Liver (tissue), 9 donors: Measurements from ENCODE around the gene ZNF79. TPM values are rescaled to one million over a fixed set of nuclear protein-coding genes. Genes with fewer than 3 reads are reported as not detected.
A peak's percentile ranks its signal among the peaks of the same experiment; 100 is the strongest.

Experiments
- DNase-seq: peaks from one replicate; pipeline ENCODE4 v3.0.0-alpha.2; 2017; ENCODE audit warnings: low spot score
- H3K27ac ChIP-seq, 2 donors: one replicate each; pipeline ENCODE4 v1.7.0; 2013; ENCODE audit warnings: inconsistent platforms in 2 of 2, low read length in 2 of 2, control low read depth in 1 of 2, low read depth in 1 of 2, mild to moderate bottlenecking in 1 of 2
- H3K27me3 ChIP-seq, 4 donors: one replicate each; pipeline versions ENCODE4 v1.6.1 to v1.7.0; 2013; ENCODE audit warnings: low read length in 3 of 4, inconsistent platforms in 1 of 4, mild to moderate bottlenecking in 1 of 4, moderate library complexity in 1 of 4; ENCODE audit not compliant: control insufficient read depth in 4 of 4, insufficient read depth in 4 of 4
- H3K36me3 ChIP-seq, 4 donors: one replicate each; pipeline versions ENCODE4 v1.6.1 to v1.7.0; 2013; ENCODE audit warnings: low read length in 3 of 4, mild to moderate bottlenecking in 3 of 4, low read depth in 1 of 4, moderate library complexity in 1 of 4; ENCODE audit not compliant: control insufficient read depth in 4 of 4, insufficient read depth in 3 of 4
- H3K4me1 ChIP-seq, 4 donors: one replicate each; pipeline versions ENCODE4 v1.6.1 to v1.7.0; 2013; ENCODE audit warnings: low read length in 3 of 4, mild to moderate bottlenecking in 3 of 4, moderate library complexity in 1 of 4; ENCODE audit not compliant: control insufficient read depth in 4 of 4, insufficient read depth in 4 of 4
- H3K4me3 ChIP-seq, 3 donors: one replicate each; pipeline versions ENCODE4 v1.6.1 to v1.7.0; 2013; ENCODE audit warnings: low read length in 3 of 3, control low read depth in 1 of 3, low read depth in 1 of 3, mild to moderate bottlenecking in 1 of 3
- H3K9ac ChIP-seq, 2 donors: one replicate each; pipeline ENCODE4 v1.7.0; 2013; ENCODE audit warnings: low read length in 2 of 2, mild to moderate bottlenecking in 2 of 2, moderate library complexity in 2 of 2, control low read depth in 1 of 2, low read depth in 1 of 2
- H3K9me3 ChIP-seq, 4 donors: one replicate each; pipeline versions ENCODE4 v1.6.1 to v1.7.0; 2013; ENCODE audit warnings: low read length in 3 of 4; ENCODE audit not compliant: control insufficient read depth in 4 of 4
- EGR1 ChIP-seq, 2 donors: IDR thresholded peaks; 2 replicates each; pipeline ENCODE4 v1.6.1; 2016 to 2018; ENCODE audit warnings: antibody characterized with exemption in 2 of 2, low read depth in 2 of 2
- FOXA1 ChIP-seq: IDR thresholded peaks from 2 replicates; pipeline ENCODE4 v1.6.1; 2016; ENCODE audit warnings: antibody characterized with exemption
- FOXA2 ChIP-seq: IDR thresholded peaks from 2 replicates; pipeline ENCODE4 v1.6.1; 2016; ENCODE audit warnings: antibody characterized with exemption
- GABPA ChIP-seq, 2 donors: IDR thresholded peaks in 1 of 2; conservative IDR thresholded peaks in 1 of 2; 2 replicates each; pipeline ENCODE4 v1.6.1; 2016; ENCODE audit warnings: antibody characterized with exemption in 2 of 2, mild to moderate bottlenecking in 1 of 2, moderate library complexity in 1 of 2
- HNF4A ChIP-seq, 2 donors: conservative IDR thresholded peaks; 2 replicates each; pipeline ENCODE4 v1.6.1; 2016; ENCODE audit warnings: antibody characterized with exemption in 2 of 2, mild to moderate bottlenecking in 2 of 2
- HNF4G ChIP-seq: IDR thresholded peaks from 2 replicates; pipeline ENCODE4 v1.6.1; 2016; ENCODE audit warnings: antibody characterized with exemption
- JUND ChIP-seq, 2 donors: IDR thresholded peaks; 2 replicates each; pipeline ENCODE4 v1.6.1; 2016; ENCODE audit warnings: antibody characterized with exemption in 2 of 2
- NR2F2 ChIP-seq: IDR thresholded peaks from 2 replicates; pipeline ENCODE4 v1.6.1; 2016; ENCODE audit warnings: antibody characterized with exemption
- RAD21 ChIP-seq, 2 donors: IDR thresholded peaks; 2 replicates each; pipeline ENCODE4 v1.6.1; 2016; ENCODE audit warnings: antibody characterized with exemption in 2 of 2, mild to moderate bottlenecking in 2 of 2
- RXRA ChIP-seq, 2 donors: IDR thresholded peaks; 2 replicates each; pipeline ENCODE4 v1.6.1; 2017 to 2018; ENCODE audit warnings: antibody characterized with exemption in 2 of 2, mild to moderate bottlenecking in 1 of 2
- SP1 ChIP-seq: IDR thresholded peaks from 2 replicates; pipeline ENCODE4 v1.6.1; 2018; ENCODE audit warnings: antibody characterized with exemption, mild to moderate bottlenecking
- TAF1 ChIP-seq: conservative IDR thresholded peaks from 2 replicates; pipeline ENCODE4 v1.6.1; 2016; ENCODE audit warnings: antibody characterized with exemption, mild to moderate bottlenecking
- YY1 ChIP-seq: IDR thresholded peaks from 2 replicates; pipeline ENCODE4 v1.6.1; 2016; ENCODE audit warnings: antibody characterized with exemption, mild to moderate bottlenecking
- WGBS: extraction: QIAGEN DNeasy Blood & Tissue Kit; methylation state at CpG from one replicate; pipeline ENCODE4 v1.1.7; 2013; 5-methylcytosine and 5-hydroxymethylcytosine counted together
- polyA plus RNA-seq, 2 donors: library from polyadenylated mRNA; stranded (reverse) in 1 of 2; unstranded in 1 of 2; fragments of 200-250 nt in 1 of 2; fragments of >200 nt in 1 of 2; fragmentation: Nextera tagmentation in 1 of 2; extraction: Ambion mirVana in 1 of 2; gene quantifications; one replicate each; pipeline versions ENCODE4 v1.2.1 to v1.2.3, GENCODE V29; 2013 to 2015
- total RNA-seq, 2 donors: library from RNA; depleted of rRNA; stranded (reverse); fragments of >200 nt; gene quantifications; one replicate each; pipeline ENCODE4 v1.2.3, GENCODE V29; 2014
- TF ChIP-seq, protein P1 (sequence below): IDR thresholded peaks from 2 replicates; pipeline ENCODE4 v1.6.1; 2016; ENCODE audit warnings: antibody characterized with exemption
- TF ChIP-seq, protein P2 (sequence below): IDR thresholded peaks from 2 replicates; pipeline ENCODE4 v1.6.1; 2016; ENCODE audit warnings: antibody characterized with exemption
- TF ChIP-seq, protein P3 (sequence below): fragments of 150-350 bp; IDR thresholded peaks from 2 replicates; pipeline ENCODE4 v1.5.1; 2017; ENCODE audit warnings: improper control_type of control experiment, low read depth, low read length; ENCODE audit not compliant: missing input control
- TF ChIP-seq, protein P4 (sequence below): IDR thresholded peaks from 2 replicates; pipeline ENCODE4 v1.6.1; 2016; ENCODE audit warnings: antibody characterized with exemption, mild to moderate bottlenecking
- TF ChIP-seq, protein P5 (sequence below): IDR thresholded peaks from 2 replicates; pipeline ENCODE4 v1.6.1; 2016; ENCODE audit warnings: antibody characterized with exemption
- donor health status: healthy.
- donor health status: healthy.
- donor health status: healthy.
- donor health status: healthy.
- donor health status: healthy.

The ZNF79 gene
- total and polyA plus RNA-seq, 4 donors, result 2.2 to 6.9 (median 4.2) TPM

DNA sequence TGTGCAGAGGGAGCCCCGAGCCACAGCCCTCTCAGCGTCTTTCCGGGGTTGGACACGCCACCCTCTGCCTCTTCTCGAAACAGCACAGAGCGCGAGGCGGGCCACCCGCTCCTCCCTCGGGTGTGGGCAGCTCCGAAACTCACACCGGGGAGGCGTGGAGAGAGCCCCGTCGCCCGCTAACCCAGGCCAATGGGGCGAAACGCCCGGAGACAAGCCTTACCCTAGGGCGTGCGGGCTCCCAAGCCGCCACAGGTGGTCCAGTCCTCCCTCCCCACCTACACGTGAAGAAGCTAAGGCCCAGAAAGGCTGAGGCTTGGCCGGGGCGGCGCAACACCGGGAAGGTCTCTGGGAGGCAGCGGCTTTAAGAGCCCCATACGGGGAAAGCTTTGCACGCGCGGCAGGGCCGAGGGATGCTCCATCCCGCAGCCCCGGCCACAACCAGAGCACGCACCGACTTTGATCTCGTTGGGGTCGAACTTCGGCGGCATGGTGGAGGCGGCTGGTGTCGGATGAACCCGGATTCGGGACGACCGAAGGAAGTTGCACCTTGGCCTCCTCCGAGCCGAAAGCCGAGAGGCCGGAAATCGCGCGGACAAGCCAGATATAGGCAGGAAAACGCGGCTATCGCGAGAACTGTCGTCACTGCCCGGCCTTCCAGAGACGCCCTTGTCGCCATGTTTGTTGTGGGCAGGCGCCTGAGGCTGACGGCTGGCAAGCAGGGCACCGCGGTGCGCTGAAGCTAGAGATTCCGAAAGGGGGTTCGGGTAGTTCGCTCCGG, 26.8 kb downstream of the ZNF79 start, which contains the start of the genes LRSAM1 and RPL12:
TSS of gene LRSAM1 (plus strand) at position 681 of the 778 bp plus-strand sequence. CDS start 3,018 bp downstream, outside the sequence.
TSS of gene RPL12 (minus strand) at position 577 of the 778 bp plus-strand sequence. CDS start at position 488, 89 bp downstream.
- DNase-seq, result peak; percentile 100
- H3K9ac ChIP-seq, result peak within 1 kb of the TSS; percentile 87
- H3K9me3 ChIP-seq, result no peaks in the 10 kb centered on the region
- H3K36me3 ChIP-seq, result peaks cover 11 to 37% (median 29%) of the 10 kb centered on the region in 4 donors
- peak within 1 kb of the TSS; percentile 89 to 94 for H3K27ac ChIP-seq
- peak within 1 kb of the TSS; percentile 71 to 84 (median 77) for H3K4me3 ChIP-seq
- TF ChIP-seq NR2F2 (no peak), EGR1 (IDR thresholded peaks at IDR 0.05; ENCODE audit: low read depth in 2 of 2) (peak in 1 of 2 donors; percentile 2), HNF4A (conservative IDR thresholded peaks at IDR 0.05) (peak; percentile 33 to 50), YY1 (peak; percentile 100), RAD21 (IDR thresholded peaks at IDR 0.05) (peak in 1 of 2 donors; percentile 4), TAF1 (peak; percentile 100), GABPA (IDR thresholded peaks at IDR 0.05 in 1 of 2, conservative IDR thresholded peaks at IDR 0.05 in 1 of 2) (peak; percentile 26 to 84), FOXA2 (peak; percentile 5), JUND (IDR thresholded peaks at IDR 0.05) (peak; percentile 36 to 45), HNF4G (peak; percentile 33), SP1 (peak; percentile 71), RXRA (IDR thresholded peaks at IDR 0.05) (peak; percentile 42 to 56), FOXA1 (peak; percentile 35)
- TF ChIP-seq, protein P1, sequence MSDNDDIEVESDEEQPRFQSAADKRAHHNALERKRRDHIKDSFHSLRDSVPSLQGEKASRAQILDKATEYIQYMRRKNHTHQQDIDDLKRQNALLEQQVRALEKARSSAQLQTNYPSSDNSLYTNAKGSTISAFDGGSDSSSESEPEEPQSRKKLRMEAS, result peak; percentile 60
- TF ChIP-seq, protein P2, sequence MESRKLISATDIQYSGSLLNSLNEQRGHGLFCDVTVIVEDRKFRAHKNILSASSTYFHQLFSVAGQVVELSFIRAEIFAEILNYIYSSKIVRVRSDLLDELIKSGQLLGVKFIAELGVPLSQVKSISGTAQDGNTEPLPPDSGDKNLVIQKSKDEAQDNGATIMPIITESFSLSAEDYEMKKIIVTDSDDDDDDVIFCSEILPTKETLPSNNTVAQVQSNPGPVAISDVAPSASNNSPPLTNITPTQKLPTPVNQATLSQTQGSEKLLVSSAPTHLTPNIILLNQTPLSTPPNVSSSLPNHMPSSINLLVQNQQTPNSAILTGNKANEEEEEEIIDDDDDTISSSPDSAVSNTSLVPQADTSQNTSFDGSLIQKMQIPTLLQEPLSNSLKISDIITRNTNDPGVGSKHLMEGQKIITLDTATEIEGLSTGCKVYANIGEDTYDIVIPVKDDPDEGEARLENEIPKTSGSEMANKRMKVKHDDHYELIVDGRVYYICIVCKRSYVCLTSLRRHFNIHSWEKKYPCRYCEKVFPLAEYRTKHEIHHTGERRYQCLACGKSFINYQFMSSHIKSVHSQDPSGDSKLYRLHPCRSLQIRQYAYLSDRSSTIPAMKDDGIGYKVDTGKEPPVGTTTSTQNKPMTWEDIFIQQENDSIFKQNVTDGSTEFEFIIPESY, result peak; percentile 100
- TF ChIP-seq, protein P3, sequence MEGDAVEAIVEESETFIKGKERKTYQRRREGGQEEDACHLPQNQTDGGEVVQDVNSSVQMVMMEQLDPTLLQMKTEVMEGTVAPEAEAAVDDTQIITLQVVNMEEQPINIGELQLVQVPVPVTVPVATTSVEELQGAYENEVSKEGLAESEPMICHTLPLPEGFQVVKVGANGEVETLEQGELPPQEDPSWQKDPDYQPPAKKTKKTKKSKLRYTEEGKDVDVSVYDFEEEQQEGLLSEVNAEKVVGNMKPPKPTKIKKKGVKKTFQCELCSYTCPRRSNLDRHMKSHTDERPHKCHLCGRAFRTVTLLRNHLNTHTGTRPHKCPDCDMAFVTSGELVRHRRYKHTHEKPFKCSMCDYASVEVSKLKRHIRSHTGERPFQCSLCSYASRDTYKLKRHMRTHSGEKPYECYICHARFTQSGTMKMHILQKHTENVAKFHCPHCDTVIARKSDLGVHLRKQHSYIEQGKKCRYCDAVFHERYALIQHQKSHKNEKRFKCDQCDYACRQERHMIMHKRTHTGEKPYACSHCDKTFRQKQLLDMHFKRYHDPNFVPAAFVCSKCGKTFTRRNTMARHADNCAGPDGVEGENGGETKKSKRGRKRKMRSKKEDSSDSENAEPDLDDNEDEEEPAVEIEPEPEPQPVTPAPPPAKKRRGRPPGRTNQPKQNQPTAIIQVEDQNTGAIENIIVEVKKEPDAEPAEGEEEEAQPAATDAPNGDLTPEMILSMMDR, result no peak
- TF ChIP-seq, protein P4, sequence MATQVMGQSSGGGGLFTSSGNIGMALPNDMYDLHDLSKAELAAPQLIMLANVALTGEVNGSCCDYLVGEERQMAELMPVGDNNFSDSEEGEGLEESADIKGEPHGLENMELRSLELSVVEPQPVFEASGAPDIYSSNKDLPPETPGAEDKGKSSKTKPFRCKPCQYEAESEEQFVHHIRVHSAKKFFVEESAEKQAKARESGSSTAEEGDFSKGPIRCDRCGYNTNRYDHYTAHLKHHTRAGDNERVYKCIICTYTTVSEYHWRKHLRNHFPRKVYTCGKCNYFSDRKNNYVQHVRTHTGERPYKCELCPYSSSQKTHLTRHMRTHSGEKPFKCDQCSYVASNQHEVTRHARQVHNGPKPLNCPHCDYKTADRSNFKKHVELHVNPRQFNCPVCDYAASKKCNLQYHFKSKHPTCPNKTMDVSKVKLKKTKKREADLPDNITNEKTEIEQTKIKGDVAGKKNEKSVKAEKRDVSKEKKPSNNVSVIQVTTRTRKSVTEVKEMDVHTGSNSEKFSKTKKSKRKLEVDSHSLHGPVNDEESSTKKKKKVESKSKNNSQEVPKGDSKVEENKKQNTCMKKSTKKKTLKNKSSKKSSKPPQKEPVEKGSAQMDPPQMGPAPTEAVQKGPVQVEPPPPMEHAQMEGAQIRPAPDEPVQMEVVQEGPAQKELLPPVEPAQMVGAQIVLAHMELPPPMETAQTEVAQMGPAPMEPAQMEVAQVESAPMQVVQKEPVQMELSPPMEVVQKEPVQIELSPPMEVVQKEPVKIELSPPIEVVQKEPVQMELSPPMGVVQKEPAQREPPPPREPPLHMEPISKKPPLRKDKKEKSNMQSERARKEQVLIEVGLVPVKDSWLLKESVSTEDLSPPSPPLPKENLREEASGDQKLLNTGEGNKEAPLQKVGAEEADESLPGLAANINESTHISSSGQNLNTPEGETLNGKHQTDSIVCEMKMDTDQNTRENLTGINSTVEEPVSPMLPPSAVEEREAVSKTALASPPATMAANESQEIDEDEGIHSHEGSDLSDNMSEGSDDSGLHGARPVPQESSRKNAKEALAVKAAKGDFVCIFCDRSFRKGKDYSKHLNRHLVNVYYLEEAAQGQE, result peak; percentile 96
- TF ChIP-seq, protein P5, sequence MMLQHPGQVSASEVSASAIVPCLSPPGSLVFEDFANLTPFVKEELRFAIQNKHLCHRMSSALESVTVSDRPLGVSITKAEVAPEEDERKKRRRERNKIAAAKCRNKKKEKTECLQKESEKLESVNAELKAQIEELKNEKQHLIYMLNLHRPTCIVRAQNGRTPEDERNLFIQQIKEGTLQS, result no peak
- peaks cover 7 to 41% (median 28%) of the 10 kb centered on the region in 4 donors for H3K4me1 ChIP-seq
- under 1% methylated on average over 71 of the region's 71 CpGs for WGBS
- no peaks in the 10 kb centered on the region for H3K27me3 ChIP-seq
